MV-4-11 (cell line): ENCODE data around the gene GDF7.

Source experiments
- DNase-seq: peaks from one replicate; lab custom pipeline; 2025; lab: John Stamatoyannopoulos, UW

GDF7 gene

GRCh38 chr2:20674309-20674965, 7.5 kb downstream of the GDF7 start:
- no peak for DNase-seq

- no peak for DNase-seq
These were observed 8.2 kb downstream of the GDF7 start for GRCh38 chr2:20674974-20675679.

- peak; percentile 6 for DNase-seq
These were observed 8.9 kb downstream of the GDF7 start for GRCh38 chr2:20675701-20676352.

- no peak for DNase-seq
These were observed 9.6 kb downstream of the GDF7 start for GRCh38 chr2:20676353-20677215.

- no peak for DNase-seq
These were observed 10.5 kb downstream of the GDF7 start for GRCh38 chr2:20677301-20678085.

GRCh38 chr2:20678086-20678395, 11.1 kb downstream of the GDF7 start:
- DNase-seq: no peak

- no peak for DNase-seq
These were observed 11.8 kb downstream of the GDF7 start for GRCh38 chr2:20678780-20679179.

- no peak for DNase-seq
These were observed 13.9 kb downstream of the GDF7 start for GRCh38 chr2:20680744-20681375.

- no peak for DNase-seq
These were observed 15.4 kb downstream of the GDF7 start for GRCh38 chr2:20682167-20682920.

GRCh38 chr2:20684581-20685063, 17.7 kb downstream of the GDF7 start:
- DNase-seq: no peak

GRCh38 chr2:20687260-20687832, 20.4 kb downstream of the GDF7 start:
- no peak for DNase-seq

- no peak for DNase-seq
These were observed 22.7 kb downstream of the GDF7 start for GRCh38 chr2:20689428-20690264.

- no peak for DNase-seq
These were observed 24.3 kb downstream of the GDF7 start for GRCh38 chr2:20691076-20691734.

- no peak for DNase-seq
These were observed 25.1 kb downstream of the GDF7 start for GRCh38 chr2:20692081-20692480.

- no peak for DNase-seq
These were observed 26.4 kb downstream of the GDF7 start for GRCh38 chr2:20693317-20693716.

GRCh38 chr2:20696366-20696765, 29.4 kb downstream of the GDF7 start:
- DNase-seq: no peak

GRCh38 chr2:20697322-20697934, 30.5 kb downstream of the GDF7 start:
- DNase-seq: no peak
